Kidney (tissue), 14 donors: ENCODE measurements around the gene AJM1. TPM values are rescaled to one million over a fixed set of nuclear protein-coding genes. Genes with fewer than 3 reads are reported as not detected.
A peak's percentile ranks its signal among the peaks of the same experiment; 100 is the strongest.
"Not testable (repeated sequence)": the region's sequence is repeated elsewhere in the genome, so short reads cannot be mapped to it uniquely, and the experiment has no call there.

Experiments used
- DNase-seq, 5 donors: peaks; one replicate each; pipeline ENCODE4 v3.0.0-alpha.2; 2013 to 2020
- FAIRE-seq: peaks from 2 replicates; lab custom pipeline; 2012; peaks lifted over from hg19 to GRCh38; lab: Jason Lieb, UNC
- H3K27ac ChIP-seq, 2 donors: one replicate each; pipeline ENCODE4 v1.7.0; 2013; ENCODE audit warnings: low read depth in 2 of 2, low read length in 2 of 2, inconsistent platforms in 1 of 2
- H3K27me3 ChIP-seq: one replicate; pipeline ENCODE4 v1.7.1; 2013; ENCODE audit warnings: low read length, inconsistent platforms; ENCODE audit not compliant: control insufficient read depth, insufficient read depth
- H3K36me3 ChIP-seq, 3 donors: one replicate each; pipeline versions ENCODE4 v1.7.0 to v1.7.1; 2013; ENCODE audit warnings: low read length in 3 of 3, control low read depth in 1 of 3, inconsistent platforms in 1 of 3; ENCODE audit not compliant: insufficient read depth in 3 of 3, control insufficient read depth in 2 of 3
- H3K4me1 ChIP-seq, 3 donors: one replicate each; pipeline versions ENCODE4 v1.7.0 to v1.7.1; 2013; ENCODE audit warnings: low read length in 3 of 3, inconsistent platforms in 1 of 3, low read depth in 1 of 3; ENCODE audit not compliant: control insufficient read depth in 2 of 3, insufficient read depth in 2 of 3
- H3K4me3 ChIP-seq, 3 donors: one replicate each; pipeline versions ENCODE4 v1.7.0 to v1.8.1; 2013; ENCODE audit warnings: low read length in 3 of 3, control low read depth in 1 of 3, inconsistent platforms in 1 of 3
- H3K9ac ChIP-seq, 3 donors: one replicate each; pipeline versions ENCODE4 v1.7.0 to v1.7.1; 2013; ENCODE audit warnings: low read length in 3 of 3, control low read depth in 1 of 3, inconsistent platforms in 1 of 3
- H3K9me3 ChIP-seq, 3 donors: one replicate each; pipeline versions ENCODE4 v1.7.0 to v1.7.1; 2013; ENCODE audit warnings: low read length in 3 of 3, control low read depth in 1 of 3, inconsistent platforms in 1 of 3; ENCODE audit not compliant: control insufficient read depth in 2 of 3, insufficient read depth in 1 of 3
- CTCF ChIP-seq: IDR thresholded peaks from 3 replicates; pipeline ENCODE4 v1.5.1; 2012; ENCODE audit warnings: mild to moderate bottlenecking, moderate library complexity, borderline replicate concordance; ENCODE audit not compliant: insufficient read depth; ENCODE audit errors: extremely low read depth
- intact Hi-C: fragments of 100-400 bp; cut with DNase I; formaldehyde crosslinking; loops from one replicate; pipeline ENCODE4 v1.11.1; 2022
- polyA plus RNA-seq: library from polyadenylated mRNA; stranded (reverse); fragments of 350-450 nt; fragmentation: Illumina TruSeq; extraction: RNeasy Lipid Tissue Mini Kit (QIAGEN cat#74804); gene quantifications from one replicate; pipeline ENCODE4 v1.2.3, GENCODE V29; 2014; ENCODE audit warnings: low read depth, low replicate concordance; ENCODE audit not compliant: insufficient read depth
- total RNA-seq: library from RNA; stranded (reverse); fragmentation: NEBNext Ultra II Directional; extraction: Animal tissue kit (Norgen Biotek cat#: 25700); gene quantifications from one replicate; pipeline ENCODE4 v1.2.1, GENCODE V29; 2021
- donor health status: control.
- donor health status: control.
- donor health status: control.
- donor health status: control.
- donor health status: control.
- donor health status: DM: yes; HTN: yes; CAD: no.
- donor health status: Normal renal cell carcinoma (clear cell type).

The AJM1 gene
- total and polyA plus RNA-seq, 2 donors from 2014 or later = 2.5 to 5.3 TPM

GRCh38 chr9:136865768-136866103, 23.5 kb downstream of the AJM1 start:
- FAIRE-seq = no peak
- TF ChIP-seq CTCF = no peak
- Histone ChIP-seq H3K4me1 (peaks cover 0 to 16% (median 12%) of the 10 kb centered on the region in 3 donors), H3K27me3 (no peaks in the 10 kb centered on the region), H3K27ac (peak overlapping the region; percentile 80 to 89), H3K9ac (peak overlapping the region in 1 of 3 donors; percentile 78), H3K36me3 (peaks cover 0 to 23% (median 12%) of the 10 kb centered on the region in 3 donors), H3K4me3 (peak overlapping the region; percentile 55 to 72 (median 60)), H3K9me3 (no peaks in the 10 kb centered on the region)
- peak in 3 of 5 donors; percentile 27 to 85 (median 80) for DNase-seq
- intact Hi-C loops = no loop called here

GRCh38 chr9:136866898-136867421, 24.7 kb downstream of the AJM1 start:
- Histone ChIP-seq H3K36me3 (peaks cover 0 to 16% (median 12%) of the 10 kb centered on the region in 3 donors), H3K4me1 (peaks cover 0 to 14% (median 12%) of the 10 kb centered on the region in 3 donors), H3K4me3 (peak overlapping the region in 1 of 3 donors; percentile 34)
- intact Hi-C loops, H3K27ac ChIP-seq, H3K9ac ChIP-seq, H3K9me3 ChIP-seq, H3K27me3 ChIP-seq, FAIRE-seq: not testable (repeated sequence)
- DNase-seq = peak in 1 of 5 donors; percentile 52

DNA sequence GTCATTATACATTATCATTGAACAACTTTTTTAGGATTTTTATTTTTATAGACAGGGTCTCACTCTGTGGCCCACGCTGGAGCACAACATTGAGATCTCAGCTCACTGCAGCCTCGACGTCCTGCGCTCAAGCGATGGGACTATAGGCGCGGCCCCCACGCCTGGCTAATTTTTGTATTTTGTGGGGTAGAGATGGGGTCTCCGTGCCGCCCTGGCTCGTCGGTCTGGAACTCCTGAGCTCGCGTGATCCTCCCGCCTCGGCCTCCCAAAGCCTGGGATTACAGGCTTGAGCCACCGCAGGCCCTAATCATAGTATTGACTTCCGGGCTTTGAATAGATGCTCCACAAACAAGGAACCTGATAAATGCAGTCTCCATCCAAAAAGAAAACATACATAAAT, 25.2 kb downstream of the AJM1 start:
- H3K4me1 ChIP-seq = peaks cover 0 to 14% (median 12%) of the 10 kb centered on the region in 3 donors
- H3K27me3 ChIP-seq = no peaks in the 10 kb centered on the region
- FAIRE-seq (no peak), DNase-seq (no peak)
- H3K27ac ChIP-seq = no peak overlapping the region
- no peaks in the 10 kb centered on the region for H3K9me3 ChIP-seq
- no peak overlapping the region for H3K9ac ChIP-seq
- intact Hi-C loops = no loop called here
- TF ChIP-seq CTCF = no peak
- no peak overlapping the region for H3K4me3 ChIP-seq
- peaks cover 0 to 16% (median 12%) of the 10 kb centered on the region in 3 donors for H3K36me3 ChIP-seq

GRCh38 chr9:136867917-136868316, 25.6 kb downstream of the AJM1 start:
- Histone ChIP-seq H3K36me3 (peaks cover 0 to 12% (median 8%) of the 10 kb centered on the region in 3 donors), H3K4me1 (peaks cover 0 to 14% (median 12%) of the 10 kb centered on the region in 3 donors), H3K27ac (no peak overlapping the region), H3K4me3 (no peak overlapping the region), H3K9me3 (no peaks in the 10 kb centered on the region), H3K9ac (no peak overlapping the region), H3K27me3 (no peaks in the 10 kb centered on the region)
- intact Hi-C loops = no loop called here
- DNase-seq (peak in 1 of 5 donors; percentile 55), FAIRE-seq (no peak)
- TF ChIP-seq CTCF = no peak
